Psoas muscle (tissue), 8 donors: ENCODE results near the gene ZNF608. TPM values are rescaled to one million over a fixed set of nuclear protein-coding genes. Genes with fewer than 3 reads are reported as not detected.

ENCODE experiments used
- ATAC-seq, 4 donors: fragments of 200-7000 bp; cut with Tn5 transposase; one replicate each; pipeline ENCODE4 v1.9.1; 2020; ENCODE audit warnings: moderate library complexity in 3 of 4, mild to moderate bottlenecking in 2 of 4
- DNase-seq, 2 donors: peaks; one replicate each; pipeline ENCODE4 v3.0.0-alpha.2; 2020
- H3K27ac ChIP-seq: fragments of 200-600 bp; one replicate; pipeline ENCODE4 v1.8.0; 2022
- H3K27me3 ChIP-seq, 3 donors: fragments of 200-600 bp in 1 of 3; one replicate each; pipeline versions ENCODE4 v1.6.1 to v1.8.0; 2013 to 2022; ENCODE audit warnings: low read length in 2 of 3, mild to moderate bottlenecking in 2 of 3, moderate library complexity in 1 of 3; ENCODE audit not compliant: insufficient read depth in 3 of 3
- H3K36me3 ChIP-seq, 2 donors: fragments of 200-600 bp in 1 of 2; one replicate each; pipeline versions ENCODE4 v1.6.1 to v1.8.0; 2013 to 2022; ENCODE audit warnings: low read depth in 1 of 2, mild to moderate bottlenecking in 1 of 2, moderate library complexity in 1 of 2; ENCODE audit not compliant: insufficient read depth in 1 of 2
- H3K4me1 ChIP-seq: fragments of 200-600 bp; one replicate; pipeline ENCODE4 v1.8.0; 2022
- H3K4me3 ChIP-seq: fragments of 200-600 bp; one replicate; pipeline ENCODE4 v1.8.0; 2022; ENCODE audit warnings: mild to moderate bottlenecking
- H3K9me3 ChIP-seq: fragments of 200-600 bp; one replicate; pipeline ENCODE4 v1.8.0; 2022
- WGBS, 3 donors: extraction: QIAGEN DNeasy Blood & Tissue Kit; methylation state at CpG; one replicate each; pipeline versions ENCODE4 v1.1.6 to v1.1.7; 2013; 5-methylcytosine and 5-hydroxymethylcytosine counted together
- intact Hi-C, 2 donors: fragments of 100-400 bp; cut with DNase I; formaldehyde crosslinking; loops; one replicate each; pipeline versions ENCODE4 v1.11.0 to v1.14.2; 2022
- polyA plus RNA-seq, 3 donors: library from polyadenylated mRNA; stranded (reverse); fragments of 200-250 nt; gene quantifications; one replicate each; pipeline ENCODE4 v1.2.3, GENCODE V29; 2013
- total RNA-seq, 4 donors: library from RNA; stranded (reverse); fragmentation: NEBNext Ultra II Directional in 2 of 4; extraction: Animal tissue kit (Norgen Biotek cat#: 25700) in 2 of 4; gene quantifications; one replicate each; pipeline versions ENCODE4 v1.2.1 to v1.2.4, GENCODE V29; 2021 to 2023
- TF ChIP-seq, protein P1 (sequence below): fragments of 200-600 bp; IDR thresholded peaks from one replicate; pipeline ENCODE4 v1.8.0; 2022; ENCODE audit warnings: antibody characterized with exemption
- donor health status: healthy with polysubstance abuse.
- donor health status: DM: no; HTN: no; CAD: no; lungs with moderate emphysema.
- donor health status: Bipolar disorder and iron deficiency.
- donor health status: healthy.
- donor health status: DM: yes; HTN: yes; CAD: no.
- donor health status: DM: no; HTN: no; CAD: no.
- donor health status: DM: no; HTN: no; CAD: no.
- donor health status: DM: yes; HTN: yes; CAD: no.

Gene ZNF608
- total and polyA plus RNA-seq, 7 donors, result 1.6 to 11.7 (median 9.0) TPM

DNA sequence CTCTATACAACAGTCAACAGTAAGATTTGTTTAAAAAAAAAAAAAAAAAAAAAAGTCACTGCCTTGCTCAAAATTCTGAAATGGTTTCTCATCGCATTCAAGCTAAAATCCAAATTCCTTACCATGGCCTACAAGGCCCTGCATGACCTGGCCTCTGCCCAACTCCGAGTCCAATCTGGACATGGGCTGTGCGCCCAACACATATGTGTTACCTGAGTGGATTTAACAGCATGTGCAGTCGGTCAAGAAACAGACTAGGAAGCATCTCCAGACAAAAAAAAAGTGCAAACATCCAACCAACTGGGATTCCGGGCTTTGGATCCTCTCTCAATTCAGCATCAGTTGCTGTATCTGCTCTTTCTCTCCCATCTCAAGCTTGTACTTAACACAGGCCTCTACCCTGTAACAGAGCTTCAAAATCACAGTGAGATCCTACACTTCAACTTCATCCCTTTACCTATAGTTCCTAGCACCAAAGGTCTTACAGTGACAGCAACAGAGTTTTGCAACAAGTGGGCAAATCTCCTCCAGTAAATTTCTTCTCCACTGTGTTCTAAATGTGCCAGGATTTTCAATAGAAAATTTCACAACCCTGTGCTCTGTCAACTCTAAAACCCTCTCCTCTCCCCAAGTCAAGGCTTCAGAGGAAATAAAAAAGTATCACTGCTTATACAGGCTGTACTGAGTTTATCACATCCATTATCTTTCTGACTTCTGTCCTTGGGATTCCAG, 19.6 kb downstream of the ZNF608 start:
- ATAC-seq, result no peak
- 67 to 79% (median 72%) methylated on average over 5 of the region's 5 CpGs for WGBS, 3 donors
- Histone ChIP-seq H3K4me3 (no peak overlapping the region), H3K9me3 (no peaks in the 10 kb centered on the region), H3K27me3 (no peaks in the 10 kb centered on the region), H3K27ac (no peak overlapping the region), H3K36me3 (no peaks in the 10 kb centered on the region), H3K4me1 (peaks cover 9% of the 10 kb centered on the region)
- intact Hi-C loops, result no loop called here
- TF ChIP-seq, protein P1, sequence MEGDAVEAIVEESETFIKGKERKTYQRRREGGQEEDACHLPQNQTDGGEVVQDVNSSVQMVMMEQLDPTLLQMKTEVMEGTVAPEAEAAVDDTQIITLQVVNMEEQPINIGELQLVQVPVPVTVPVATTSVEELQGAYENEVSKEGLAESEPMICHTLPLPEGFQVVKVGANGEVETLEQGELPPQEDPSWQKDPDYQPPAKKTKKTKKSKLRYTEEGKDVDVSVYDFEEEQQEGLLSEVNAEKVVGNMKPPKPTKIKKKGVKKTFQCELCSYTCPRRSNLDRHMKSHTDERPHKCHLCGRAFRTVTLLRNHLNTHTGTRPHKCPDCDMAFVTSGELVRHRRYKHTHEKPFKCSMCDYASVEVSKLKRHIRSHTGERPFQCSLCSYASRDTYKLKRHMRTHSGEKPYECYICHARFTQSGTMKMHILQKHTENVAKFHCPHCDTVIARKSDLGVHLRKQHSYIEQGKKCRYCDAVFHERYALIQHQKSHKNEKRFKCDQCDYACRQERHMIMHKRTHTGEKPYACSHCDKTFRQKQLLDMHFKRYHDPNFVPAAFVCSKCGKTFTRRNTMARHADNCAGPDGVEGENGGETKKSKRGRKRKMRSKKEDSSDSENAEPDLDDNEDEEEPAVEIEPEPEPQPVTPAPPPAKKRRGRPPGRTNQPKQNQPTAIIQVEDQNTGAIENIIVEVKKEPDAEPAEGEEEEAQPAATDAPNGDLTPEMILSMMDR, result no peak
- DNase-seq, result no peak

DNA sequence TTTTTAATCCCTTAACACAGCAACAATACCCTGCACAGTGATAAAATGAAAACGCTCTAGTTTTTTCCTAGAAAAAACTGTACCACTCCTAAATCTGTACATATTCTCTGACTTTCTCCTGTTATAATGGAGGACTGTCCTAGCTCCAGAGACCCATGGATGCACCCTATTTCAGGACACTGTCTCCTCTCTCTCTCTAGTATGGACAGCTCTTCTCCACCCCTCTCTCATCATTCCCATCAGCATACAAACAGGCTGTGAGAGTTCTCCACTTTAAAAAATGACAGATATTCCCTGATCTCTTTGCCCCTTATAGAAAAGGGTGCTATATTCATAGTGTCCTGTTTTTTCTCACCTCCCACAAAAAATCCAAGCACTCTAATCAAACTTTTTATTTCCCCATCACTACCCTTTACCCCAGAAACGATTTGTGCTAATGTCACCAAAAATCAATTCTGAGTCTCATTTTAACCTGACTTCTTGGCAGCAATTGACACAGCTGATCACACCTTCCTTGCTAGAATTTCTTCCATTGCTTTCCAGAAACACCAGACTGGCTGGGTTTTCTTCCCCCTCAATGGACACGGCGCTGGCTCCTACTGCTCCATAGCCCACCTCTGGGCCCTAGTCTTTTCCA, 20.7 kb downstream of the ZNF608 start:
- intact Hi-C loops, result no loop called here
- Histone ChIP-seq H3K9me3 (no peaks in the 10 kb centered on the region), H3K4me1 (peaks cover 9% of the 10 kb centered on the region), H3K36me3 (no peaks in the 10 kb centered on the region), H3K27me3 (no peaks in the 10 kb centered on the region), H3K27ac (no peak overlapping the region), H3K4me3 (no peak overlapping the region)
- TF ChIP-seq, protein P1, result no peak
- DNase-seq (no peak), ATAC-seq (no peak)
- 72 to 78% (median 74%) methylated on average over 4 of the region's 4 CpGs for WGBS, 3 donors

DNA sequence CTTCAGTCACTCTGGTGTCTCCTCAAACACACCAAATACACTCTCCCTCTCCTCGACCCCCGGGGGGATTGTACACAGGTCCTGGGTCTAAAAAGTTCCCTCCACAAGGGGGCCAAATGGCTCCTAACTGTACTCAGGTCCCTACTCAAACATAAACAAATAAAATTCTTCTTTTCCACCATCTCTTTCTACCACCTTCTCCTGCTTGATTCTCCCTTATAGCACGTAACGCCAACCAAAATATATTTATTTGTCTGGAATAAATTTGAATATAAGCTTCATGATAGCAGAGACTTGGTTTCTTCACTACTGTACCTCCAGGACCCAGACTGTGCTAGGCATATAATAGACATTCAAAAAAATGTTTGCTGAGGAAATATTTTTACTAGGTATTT, 21.4 kb downstream of the ZNF608 start:
- no peaks in the 10 kb centered on the region for H3K27me3 ChIP-seq
- ATAC-seq (no peak), DNase-seq (no peak)
- intact Hi-C loops, result no loop called here
- no peak overlapping the region for H3K27ac ChIP-seq
- no peak overlapping the region for H3K4me3 ChIP-seq
- TF ChIP-seq, protein P1, result no peak
- H3K9me3 ChIP-seq, result no peaks in the 10 kb centered on the region
- peaks cover 5% of the 10 kb centered on the region for H3K4me1 ChIP-seq
- 61 to 70% (median 64%) methylated on average over 4 of the region's 4 CpGs for WGBS, 3 donors
- no peaks in the 10 kb centered on the region for H3K36me3 ChIP-seq

DNA sequence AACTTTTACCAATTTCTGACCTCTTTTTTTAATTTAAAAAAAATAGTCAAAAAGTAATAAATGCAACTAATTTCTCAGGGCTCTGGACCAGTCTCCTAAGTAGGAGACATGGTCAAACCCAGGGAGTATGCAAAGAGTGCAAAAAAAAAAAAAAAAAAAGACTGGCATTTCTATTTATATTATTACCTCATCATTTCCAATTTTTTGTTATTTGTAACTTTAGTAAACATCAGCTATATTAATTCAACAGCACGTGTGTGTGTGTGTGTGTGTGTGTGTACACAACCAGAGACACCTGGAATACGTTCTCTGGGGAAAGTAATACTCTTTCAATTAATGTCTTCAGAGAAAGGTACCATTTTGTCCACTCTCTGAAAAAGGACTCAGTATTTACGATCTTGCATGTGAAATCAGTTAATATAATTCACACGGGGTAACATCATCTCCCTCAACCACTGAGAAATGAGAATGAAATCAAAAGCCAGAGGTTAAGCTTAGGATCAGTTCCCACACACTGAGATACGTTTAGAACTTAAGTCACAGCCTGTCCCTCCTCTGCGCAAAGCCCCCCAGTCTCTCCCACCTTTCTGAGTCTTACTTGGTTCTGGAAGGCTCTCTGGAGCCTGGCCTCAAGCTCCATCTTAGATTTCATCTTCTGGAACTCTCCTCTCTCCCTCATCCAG, 21.9 kb downstream of the ZNF608 start:
- ATAC-seq, result no peak
- 66 to 83% (median 70%) methylated on average over 6 of the region's 6 CpGs for WGBS, 3 donors

More for the DNA sequence above, 21.9 kb downstream of the ZNF608 start:
- no peaks in the 10 kb centered on the region for H3K9me3 ChIP-seq
- peaks cover 3% of the 10 kb centered on the region for H3K4me1 ChIP-seq
- intact Hi-C loops, result no loop called here
- H3K27me3 ChIP-seq, result no peaks in the 10 kb centered on the region
- no peaks in the 10 kb centered on the region for H3K36me3 ChIP-seq
- DNase-seq, result no peak
- TF ChIP-seq, protein P1, result no peak
- no peak overlapping the region for H3K4me3 ChIP-seq
- H3K27ac ChIP-seq, result no peak overlapping the region
